GM19455 (cell line): Measurements from ENCODE around the gene NTN5.
"Not testable (repeated sequence)": the region's sequence is repeated elsewhere in the genome, so short reads cannot be mapped to it uniquely, and the experiment has no call there.

Experiments
- ATAC-seq: cut with Tn5 transposase; IDR thresholded peaks from one replicate; pipeline ENCODE4 v1.9.1; 2021; ENCODE audit not compliant: unreplicated experiment

NTN5 gene

GRCh38 chr19:48669903-48670668 is 2.7 kb downstream of the NTN5 start:
- ATAC-seq: no peak

GRCh38 chr19:48668761-48669160 is 4.1 kb downstream of the NTN5 start:
- no peak for ATAC-seq

- no peak for ATAC-seq
These were observed 4.5 kb downstream of the NTN5 start for GRCh38 chr19:48668332-48668731.

- ATAC-seq: no peak
These were observed 7.0 kb downstream of the NTN5 start for GRCh38 chr19:48665786-48666185.

GRCh38 chr19:48664476-48664875 is 8.3 kb downstream of the NTN5 start:
- ATAC-seq: no peak

GRCh38 chr19:48663667-48664066 is 9.2 kb downstream of the NTN5 start:
- no peak for ATAC-seq

- ATAC-seq: no peak
These were observed 11.1 kb downstream of the NTN5 start for GRCh38 chr19:48661711-48662090.

- peak; percentile 75 for ATAC-seq
These were observed 11.7 kb downstream of the NTN5 start for GRCh38 chr19:48660852-48661710.

GRCh38 chr19:48659768-48660167 is 13.0 kb downstream of the NTN5 start:
- ATAC-seq: no peak

GRCh38 chr19:48658483-48658882 is 14.3 kb downstream of the NTN5 start:
- no peak for ATAC-seq

GRCh38 chr19:48657828-48658227 is 15.0 kb downstream of the NTN5 start:
- not testable (repeated sequence) for ATAC-seq

GRCh38 chr19:48656840-48657474 is 15.9 kb downstream of the NTN5 start:
- ATAC-seq: no peak

GRCh38 chr19:48654299-48655059 is 18.3 kb downstream of the NTN5 start:
- ATAC-seq: no peak

GRCh38 chr19:48651683-48652048 is 21.2 kb downstream of the NTN5 start:
- ATAC-seq: no peak

- no peak for ATAC-seq
These were observed 21.7 kb downstream of the NTN5 start for GRCh38 chr19:48650974-48651682.

- no peak for ATAC-seq
These were observed 24.7 kb downstream of the NTN5 start for GRCh38 chr19:48648134-48648533.

GRCh38 chr19:48646722-48647216 is 26.0 kb downstream of the NTN5 start:
- ATAC-seq: no peak

GRCh38 chr19:48646001-48646721 is 26.7 kb downstream of the NTN5 start, which contains the start of gene CA11:
Gene CA11 (minus strand): TSS chr19:48646187. CDS start chr19:48645632, 555 bp downstream.
- peak; percentile 83 for ATAC-seq

- ATAC-seq: no peak
These were observed 27.2 kb downstream of the NTN5 start for GRCh38 chr19:48645620-48646000.
